ENCODE data around the gene LUC7L3.
"Not testable (repeated sequence)": the region's sequence is repeated elsewhere in the genome, so short reads cannot be mapped to it uniquely, and the experiment has no call there.

The LUC7L3 gene

DNA sequence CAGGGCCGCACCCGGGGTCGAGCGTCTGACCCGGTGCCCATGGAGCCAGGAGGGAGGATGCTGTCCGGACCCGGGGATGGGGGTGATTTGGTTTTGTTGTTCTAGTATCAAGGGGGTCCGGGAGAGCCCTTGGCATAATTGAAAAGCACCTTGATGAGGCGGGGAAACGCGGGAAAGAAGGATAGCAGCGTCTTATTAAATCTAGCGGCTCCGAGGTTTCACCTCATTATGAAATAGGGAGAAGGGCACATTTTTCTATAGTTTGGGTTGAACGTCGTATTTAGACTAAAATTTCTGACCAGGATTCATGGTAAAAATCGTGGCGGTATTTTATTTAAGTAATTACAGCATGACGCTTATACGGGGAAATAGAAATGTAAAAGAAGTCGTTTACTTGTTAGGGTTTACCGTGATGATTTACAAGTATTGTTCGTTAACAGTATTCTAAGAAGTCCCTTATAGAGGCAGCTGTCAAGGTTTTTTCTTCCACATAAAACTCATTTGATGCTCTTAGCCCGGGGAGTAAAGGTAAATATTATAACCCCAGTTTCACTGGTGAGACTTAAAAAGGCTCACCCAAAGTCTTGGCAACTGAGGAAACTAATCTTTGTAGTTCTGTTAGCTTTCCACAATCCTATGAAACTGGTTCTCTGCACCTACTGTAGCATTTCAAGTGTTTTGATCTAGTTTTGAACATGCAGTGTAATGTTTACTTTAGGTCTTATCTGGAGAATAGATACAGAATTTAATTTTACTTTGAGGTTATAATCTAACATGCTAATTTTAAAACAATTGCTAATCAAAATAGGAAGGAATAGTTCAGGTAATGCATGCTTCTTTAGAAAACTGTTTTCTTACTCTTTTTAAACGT, 756 bp downstream of the LUC7L3 start:
- Histone ChIP-seq H3K9me3 (ENCODE audit: insufficient read depth, low read length) (no peaks in the 10 kb centered on the region), H3K4me3 (ENCODE audit: insufficient read length, low read depth) (peak overlapping the region; percentile 94), H3K27me3 (ENCODE audit: insufficient read depth, insufficient read length) (no peaks in the 10 kb centered on the region), H3K36me3 (ENCODE audit: insufficient read depth, insufficient read length, low read length) (peaks cover 19% of the 10 kb centered on the region), H3K9ac (ENCODE audit: insufficient read length, low read depth) (peak overlapping the region; percentile 99), H3K4me1 (ENCODE audit: insufficient read depth, insufficient read length) (no peaks in the 10 kb centered on the region)
- no peak for DNase-seq (ENCODE audit: low read depth, low spot score)
- TF ChIP-seq SUZ12 (IDR thresholded peaks at IDR 0.05; ENCODE audit: extremely low read depth, insufficient read depth, insufficient read length) (no peak), YY1 (IDR thresholded peaks at IDR 0.05; ENCODE audit: insufficient read depth, insufficient read length) (no peak), ZNF274 (IDR thresholded peaks at IDR 0.05; ENCODE audit: low read depth, low read length) (no peak)

DNA sequence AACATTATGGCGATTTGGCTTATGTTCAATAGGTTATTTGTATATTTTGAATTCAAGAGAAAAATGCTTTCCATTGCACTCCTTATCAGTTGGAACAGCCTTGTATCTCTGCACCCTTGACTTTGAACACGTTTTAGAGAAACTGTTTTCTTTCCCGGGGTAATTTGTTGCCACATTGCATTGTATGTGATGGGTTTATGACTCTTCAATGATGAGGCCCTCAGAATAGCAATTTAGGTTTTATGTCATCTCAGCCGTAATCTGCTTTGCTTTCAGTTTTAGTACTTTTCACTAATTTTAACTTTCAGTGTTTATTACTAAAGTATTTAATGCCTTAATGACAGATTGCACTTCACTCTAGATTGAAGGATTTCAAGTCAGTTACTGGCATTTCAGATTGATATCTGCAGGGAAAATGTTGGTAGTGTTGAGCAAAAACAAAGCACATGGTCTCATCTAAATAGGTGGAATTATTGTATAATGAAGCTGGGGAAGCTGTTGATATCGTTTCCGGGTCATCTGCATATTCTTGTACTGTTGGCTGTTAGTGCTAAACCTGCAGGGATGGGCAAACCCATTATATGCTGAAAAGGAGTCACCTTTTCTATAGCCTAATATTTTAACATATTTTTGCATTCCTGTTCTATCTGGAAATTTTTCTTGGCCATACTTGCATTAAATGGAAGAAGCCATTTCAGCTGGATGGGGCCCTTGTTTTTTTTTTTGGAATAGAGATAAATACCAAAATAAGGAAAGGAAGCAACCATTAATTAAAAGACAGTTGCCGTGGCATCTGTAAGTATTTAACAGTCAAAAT, 2.0 kb downstream of the LUC7L3 start:
- peak overlapping the region; percentile 99 for H3K9ac ChIP-seq (ENCODE audit: insufficient read length, low read depth)
- no peak for TF ChIP-seq ZNF274 (IDR thresholded peaks at IDR 0.05; ENCODE audit: low read depth, low read length)
- TF ChIP-seq YY1 (IDR thresholded peaks at IDR 0.05; ENCODE audit: insufficient read depth, insufficient read length) = no peak
- no peak for TF ChIP-seq SUZ12 (IDR thresholded peaks at IDR 0.05; ENCODE audit: extremely low read depth, insufficient read depth, insufficient read length)
- no peak for DNase-seq (ENCODE audit: low read depth, low spot score)
- H3K9me3 ChIP-seq (ENCODE audit: insufficient read depth, low read length) = no peaks in the 10 kb centered on the region
- no peaks in the 10 kb centered on the region for H3K27me3 ChIP-seq (ENCODE audit: insufficient read depth, insufficient read length)
- peak overlapping the region; percentile 94 for H3K4me3 ChIP-seq (ENCODE audit: insufficient read length, low read depth)
- peaks cover 19% of the 10 kb centered on the region for H3K36me3 ChIP-seq (ENCODE audit: insufficient read depth, insufficient read length, low read length)
- no peaks in the 10 kb centered on the region for H3K4me1 ChIP-seq (ENCODE audit: insufficient read depth, insufficient read length)

GRCh38 chr17:50722746-50723145, 3.3 kb downstream of the LUC7L3 start:
- Histone ChIP-seq H3K9me3 (ENCODE audit: insufficient read depth, low read length) (no peaks in the 10 kb centered on the region), H3K4me1 (ENCODE audit: insufficient read depth, insufficient read length) (no peaks in the 10 kb centered on the region), H3K4me3 (ENCODE audit: insufficient read length, low read depth) (no peak overlapping the region), H3K9ac (ENCODE audit: insufficient read length, low read depth) (peak overlapping the region; percentile 12), H3K27me3 (ENCODE audit: insufficient read depth, insufficient read length) (no peaks in the 10 kb centered on the region), H3K36me3 (ENCODE audit: insufficient read depth, insufficient read length, low read length) (peaks cover 23% of the 10 kb centered on the region)
- DNase-seq (ENCODE audit: low read depth, low spot score) = no peak
- no peak for TF ChIP-seq SUZ12 (IDR thresholded peaks at IDR 0.05; ENCODE audit: extremely low read depth, insufficient read depth, insufficient read length)
- TF ChIP-seq YY1 (IDR thresholded peaks at IDR 0.05; ENCODE audit: insufficient read depth, insufficient read length) = no peak
- TF ChIP-seq ZNF274 (IDR thresholded peaks at IDR 0.05; ENCODE audit: low read depth, low read length) = no peak

DNA sequence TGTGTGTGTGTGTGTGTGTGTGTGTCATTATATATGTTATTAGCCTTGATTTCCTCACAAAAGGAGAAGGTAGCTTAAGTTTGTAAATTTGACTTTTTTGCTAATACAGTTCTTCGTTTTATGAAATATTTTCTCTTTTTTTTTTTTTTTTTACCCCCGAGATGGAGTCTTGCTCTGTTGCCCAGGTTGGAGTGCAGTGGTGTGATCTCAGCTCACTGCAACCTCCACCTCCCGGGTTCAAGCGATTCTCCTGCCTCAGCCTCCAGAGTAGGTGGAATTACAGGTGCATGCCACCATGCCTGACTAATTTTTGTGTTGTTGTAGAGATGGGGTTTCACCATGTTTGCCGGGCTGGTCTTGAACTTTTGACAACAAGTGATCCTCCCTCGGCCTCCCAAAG, 5.2 kb downstream of the LUC7L3 start:
- not testable (repeated sequence) for H3K9me3 ChIP-seq (ENCODE audit: insufficient read depth, low read length); H3K4me3 ChIP-seq (ENCODE audit: insufficient read length, low read depth); H3K9ac ChIP-seq (ENCODE audit: insufficient read length, low read depth); DNase-seq (ENCODE audit: low read depth, low spot score); H3K4me1 ChIP-seq (ENCODE audit: insufficient read depth, insufficient read length); H3K27me3 ChIP-seq (ENCODE audit: insufficient read depth, insufficient read length)
- H3K36me3 ChIP-seq (ENCODE audit: insufficient read depth, insufficient read length, low read length) = peaks cover 33% of the 10 kb centered on the region

DNA sequence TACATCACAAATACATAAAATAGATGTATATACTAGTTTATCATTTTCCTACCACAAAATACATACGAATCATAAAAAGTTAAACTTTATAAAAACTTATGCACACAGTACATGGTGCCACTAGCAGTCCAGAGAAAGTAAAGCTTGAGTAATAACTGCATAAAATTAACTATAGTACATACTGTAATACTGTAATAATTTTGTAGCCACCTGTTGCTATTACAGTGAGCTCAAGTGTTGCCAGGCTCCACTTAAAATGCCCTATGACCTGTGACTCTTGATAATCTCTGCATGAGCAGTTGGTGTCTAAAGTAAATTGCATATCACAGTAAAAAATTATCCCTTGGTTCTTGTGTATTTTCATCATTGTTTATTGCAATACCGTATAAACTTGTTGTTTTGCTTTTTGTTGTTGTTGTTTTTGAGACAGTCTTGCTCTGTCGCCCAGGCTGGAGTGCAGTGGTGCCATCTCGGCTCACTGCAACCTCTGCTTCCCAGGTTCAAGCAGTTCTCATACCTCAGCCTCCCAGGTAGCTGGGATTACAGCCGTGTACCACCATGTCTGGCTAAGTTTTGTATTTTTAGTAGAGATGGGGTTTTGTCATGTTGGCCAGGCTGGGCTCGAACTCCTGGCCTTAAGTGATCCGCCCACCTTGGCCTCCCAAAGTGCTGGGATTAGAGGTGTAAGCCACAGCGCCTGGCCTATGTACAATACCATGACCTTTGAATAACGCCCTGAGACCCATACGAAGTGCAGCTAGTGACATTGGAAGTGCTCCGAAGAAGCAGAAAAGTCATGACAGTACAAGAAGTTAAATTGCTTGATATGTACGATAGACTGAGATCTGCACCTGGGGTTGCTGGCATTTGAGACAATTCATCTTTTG, 6.6 kb downstream of the LUC7L3 start:
- H3K9ac ChIP-seq (ENCODE audit: insufficient read length, low read depth) = no peak overlapping the region
- no peaks in the 10 kb centered on the region for H3K4me1 ChIP-seq (ENCODE audit: insufficient read depth, insufficient read length)
- no peaks in the 10 kb centered on the region for H3K27me3 ChIP-seq (ENCODE audit: insufficient read depth, insufficient read length)
- H3K9me3 ChIP-seq (ENCODE audit: insufficient read depth, low read length) = no peaks in the 10 kb centered on the region
- peaks cover 38% of the 10 kb centered on the region for H3K36me3 ChIP-seq (ENCODE audit: insufficient read depth, insufficient read length, low read length)
- TF ChIP-seq ZNF274 (IDR thresholded peaks at IDR 0.05; ENCODE audit: low read depth, low read length) = no peak
- no peak for TF ChIP-seq SUZ12 (IDR thresholded peaks at IDR 0.05; ENCODE audit: extremely low read depth, insufficient read depth, insufficient read length)
- no peak for TF ChIP-seq YY1 (IDR thresholded peaks at IDR 0.05; ENCODE audit: insufficient read depth, insufficient read length)
- DNase-seq (ENCODE audit: low read depth, low spot score) = no peak
- no peak overlapping the region for H3K4me3 ChIP-seq (ENCODE audit: insufficient read length, low read depth)

GRCh38 chr17:50728112-50728429, 8.7 kb downstream of the LUC7L3 start:
- TF ChIP-seq ZNF274 (IDR thresholded peaks at IDR 0.05; ENCODE audit: low read depth, low read length) (no peak), YY1 (IDR thresholded peaks at IDR 0.05; ENCODE audit: insufficient read depth, insufficient read length) (no peak), SUZ12 (IDR thresholded peaks at IDR 0.05; ENCODE audit: extremely low read depth, insufficient read depth, insufficient read length) (no peak)
- Histone ChIP-seq H3K9ac (ENCODE audit: insufficient read length, low read depth) (no peak overlapping the region), H3K4me1 (ENCODE audit: insufficient read depth, insufficient read length) (no peaks in the 10 kb centered on the region), H3K9me3 (ENCODE audit: insufficient read depth, low read length) (no peaks in the 10 kb centered on the region), H3K4me3 (ENCODE audit: insufficient read length, low read depth) (no peak overlapping the region), H3K36me3 (ENCODE audit: insufficient read depth, insufficient read length, low read length) (peaks cover 34% of the 10 kb centered on the region), H3K27me3 (ENCODE audit: insufficient read depth, insufficient read length) (no peaks in the 10 kb centered on the region)
- no peak for DNase-seq (ENCODE audit: low read depth, low spot score)
